Prostate gland (tissue), 2 donors: ENCODE data around the gene GNRH2.

Experiments used
- POLR2A ChIP-seq: fragments of 450-650 bp; IDR thresholded peaks from one replicate; pipeline ENCODE4 v1.6.1; 2016; ENCODE audit warnings: antibody characterized with exemption, mild to moderate bottlenecking
- POLR2AphosphoS5 ChIP-seq: sonication (generic); formaldehyde crosslinking; IDR thresholded peaks from one replicate; pipeline ENCODE4 v1.6.1; 2017; ENCODE audit warnings: antibody characterized with exemption
- TF ChIP-seq, protein P1 (sequence below), 4 experiments: fragments of 200-600 bp in 2 of 4; fragments of 450-650 bp in 2 of 4; sonication (generic) in 2 of 4; IDR thresholded peaks; 1 replicate in 3 of 4; 2 replicates in 1 of 4; pipeline ENCODE4 v1.5.1; 2016 to 2019; ENCODE audit warnings: antibody characterized with exemption in 4 of 4, mild to moderate bottlenecking in 2 of 4, moderate library complexity in 2 of 4

DNA sequence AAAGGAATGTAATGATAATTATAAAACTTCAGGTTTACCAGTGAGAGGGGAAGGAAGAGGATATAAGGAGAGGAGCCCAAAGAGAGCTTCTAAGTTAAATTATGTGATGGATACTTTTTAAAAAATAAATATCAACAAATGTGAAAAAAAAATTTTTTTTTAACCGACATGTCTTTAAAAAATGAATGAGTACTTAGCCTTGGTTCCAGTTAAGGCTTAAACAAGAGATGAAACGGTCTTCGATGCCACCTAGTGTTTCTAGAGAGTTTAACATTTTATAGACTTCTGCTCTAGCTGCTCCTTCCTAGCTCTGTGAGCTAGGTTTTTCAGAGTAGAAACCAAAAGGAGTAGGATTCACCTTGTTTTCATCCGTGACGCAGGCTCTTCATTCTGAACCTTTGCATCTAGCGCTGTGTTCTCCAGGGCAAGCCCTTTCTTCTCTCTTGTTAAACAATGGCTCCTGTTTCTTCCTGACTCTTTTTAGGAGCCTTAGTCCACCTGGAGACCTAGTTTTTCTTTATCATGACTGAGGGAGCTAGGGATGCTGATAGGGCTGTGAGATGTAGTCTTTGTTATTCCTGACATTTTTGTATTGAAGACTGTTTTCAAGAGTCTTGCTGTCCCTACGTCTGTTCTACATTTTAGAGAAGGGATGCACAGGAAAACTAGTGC is 42.4 kb upstream of the GNRH2 start:
- TF ChIP-seq, protein P1, sequence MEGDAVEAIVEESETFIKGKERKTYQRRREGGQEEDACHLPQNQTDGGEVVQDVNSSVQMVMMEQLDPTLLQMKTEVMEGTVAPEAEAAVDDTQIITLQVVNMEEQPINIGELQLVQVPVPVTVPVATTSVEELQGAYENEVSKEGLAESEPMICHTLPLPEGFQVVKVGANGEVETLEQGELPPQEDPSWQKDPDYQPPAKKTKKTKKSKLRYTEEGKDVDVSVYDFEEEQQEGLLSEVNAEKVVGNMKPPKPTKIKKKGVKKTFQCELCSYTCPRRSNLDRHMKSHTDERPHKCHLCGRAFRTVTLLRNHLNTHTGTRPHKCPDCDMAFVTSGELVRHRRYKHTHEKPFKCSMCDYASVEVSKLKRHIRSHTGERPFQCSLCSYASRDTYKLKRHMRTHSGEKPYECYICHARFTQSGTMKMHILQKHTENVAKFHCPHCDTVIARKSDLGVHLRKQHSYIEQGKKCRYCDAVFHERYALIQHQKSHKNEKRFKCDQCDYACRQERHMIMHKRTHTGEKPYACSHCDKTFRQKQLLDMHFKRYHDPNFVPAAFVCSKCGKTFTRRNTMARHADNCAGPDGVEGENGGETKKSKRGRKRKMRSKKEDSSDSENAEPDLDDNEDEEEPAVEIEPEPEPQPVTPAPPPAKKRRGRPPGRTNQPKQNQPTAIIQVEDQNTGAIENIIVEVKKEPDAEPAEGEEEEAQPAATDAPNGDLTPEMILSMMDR (IDR thresholded peaks at IDR 0.05) = peak in 3 of 4 experiments; percentile 21 to 56 (median 53)
- TF ChIP-seq POLR2A (no peak), POLR2AphosphoS5 (no peak)
